ENCODE results near the gene INTS3. TPM values are rescaled to one million over a fixed set of nuclear protein-coding genes. Genes with fewer than 3 reads are reported as not detected.
"Not testable (repeated sequence)": the region's sequence is repeated elsewhere in the genome, so short reads cannot be mapped to it uniquely, and the experiment has no call there.

Gene INTS3
- total RNA-seq, 1 donor from 2014 or later = 79.2 TPM

GRCh38 chr1:153723687-153724086 lies 4.2 kb upstream of the INTS3 start:
- H3K4me1 Mint-ChIP-seq = peaks cover 5% of the 10 kb centered on the region
- H3K27ac Mint-ChIP-seq (ENCODE audit: unreplicated experiment) = no peak overlapping the region
- no peaks in the 10 kb centered on the region for H3K27me3 Mint-ChIP-seq (ENCODE audit: low read depth)
- H3K4me3 Mint-ChIP-seq = no peak overlapping the region
- no peak for DNase-seq (ENCODE audit: low read depth, low spot score)
- H3K9me3 Mint-ChIP-seq = no peaks in the 10 kb centered on the region
- no peak for TF ChIP-seq CTCF (conservative IDR thresholded peaks at IDR 0.05)
- H3K36me3 Mint-ChIP-seq (ENCODE audit: low read depth) = no peaks in the 10 kb centered on the region

- H3K4me1 Mint-ChIP-seq = peaks cover 15% of the 10 kb centered on the region
- not testable (repeated sequence) for H3K36me3 Mint-ChIP-seq (ENCODE audit: low read depth); H3K27ac Mint-ChIP-seq (ENCODE audit: unreplicated experiment); DNase-seq (ENCODE audit: low read depth, low spot score); H3K4me3 Mint-ChIP-seq; H3K9me3 Mint-ChIP-seq; H3K27me3 Mint-ChIP-seq (ENCODE audit: low read depth)
Measured at GRCh38 chr1:153724634-153725033, 3.2 kb upstream of the INTS3 start.

- Mint-ChIP-seq H3K36me3 (ENCODE audit: low read depth) (peaks cover 5% of the 10 kb centered on the region), H3K27me3 (ENCODE audit: low read depth) (no peaks in the 10 kb centered on the region), H3K4me1 (peaks cover 32% of the 10 kb centered on the region), H3K4me3 (peak overlapping the region; percentile 90), H3K27ac (ENCODE audit: unreplicated experiment) (peak overlapping the region; percentile 98), H3K9me3 (no peaks in the 10 kb centered on the region)
- DNase-seq (ENCODE audit: low read depth, low spot score) = peak; percentile 26
- TF ChIP-seq CTCF (conservative IDR thresholded peaks at IDR 0.05) = no peak
Measured at GRCh38 chr1:153728305-153729066, 636 bp downstream of the INTS3 start.

- H3K4me3 Mint-ChIP-seq = peak overlapping the region; percentile 87
- no peaks in the 10 kb centered on the region for H3K9me3 Mint-ChIP-seq
- H3K4me1 Mint-ChIP-seq = peaks cover 50% of the 10 kb centered on the region
- H3K36me3 Mint-ChIP-seq (ENCODE audit: low read depth) = peaks cover 5% of the 10 kb centered on the region
- peak overlapping the region; percentile 60 for H3K27ac Mint-ChIP-seq (ENCODE audit: unreplicated experiment)
- no peak for TF ChIP-seq CTCF (conservative IDR thresholded peaks at IDR 0.05)
- no peaks in the 10 kb centered on the region for H3K27me3 Mint-ChIP-seq (ENCODE audit: low read depth)
- DNase-seq (ENCODE audit: low read depth, low spot score) = no peak
Measured at GRCh38 chr1:153730468-153730988, 2.7 kb downstream of the INTS3 start.

- no peak for DNase-seq (ENCODE audit: low read depth, low spot score)
- H3K27ac Mint-ChIP-seq (ENCODE audit: unreplicated experiment) = peak overlapping the region; percentile 85
Measured at GRCh38 chr1:153733970-153734369, 6.1 kb downstream of the INTS3 start.

More at GRCh38 chr1:153733970-153734369, 6.1 kb downstream of the INTS3 start:
- H3K9me3 Mint-ChIP-seq = no peaks in the 10 kb centered on the region
- peaks cover 43% of the 10 kb centered on the region for H3K4me1 Mint-ChIP-seq
- peak overlapping the region; percentile 33 for H3K4me3 Mint-ChIP-seq
- H3K36me3 Mint-ChIP-seq (ENCODE audit: low read depth) = peaks cover 5% of the 10 kb centered on the region
- no peaks in the 10 kb centered on the region for H3K27me3 Mint-ChIP-seq (ENCODE audit: low read depth)
- no peak for TF ChIP-seq CTCF (conservative IDR thresholded peaks at IDR 0.05)
